Adrenal gland (tissue), 12 donors: ENCODE measurements around the gene SFT2D1. TPM values are rescaled to one million over a fixed set of nuclear protein-coding genes. Genes with fewer than 3 reads are reported as not detected.

Experiments
- DNase-seq, 7 donors: peaks; one replicate each; pipeline ENCODE4 v3.0.0-alpha.2; 2019 to 2020
- H3K27ac ChIP-seq, 5 donors: fragments of 200-600 bp; sonication (generic) in 4 of 5; 1 replicate in 3 of 5; 2 replicates in 2 of 5; pipeline versions ENCODE4 v1.5.1 to v1.8.0; 2016 to 2020; ENCODE audit warnings: mild to moderate bottlenecking in 1 of 5
- H3K27me3 ChIP-seq: fragments of 200-600 bp; 2 replicates; pipeline ENCODE4 v1.8.0; 2021
- H3K36me3 ChIP-seq, 2 donors: fragments of 200-600 bp; replicated peaks in 1 of 2; 1 replicate in 1 of 2; 2 replicates in 1 of 2; pipeline versions ENCODE4 v1.5.1 to v1.8.0; 2018 to 2022
- H3K4me1 ChIP-seq, 2 donors: fragments of 200-600 bp; replicated peaks in 1 of 2; 1 replicate in 1 of 2; 2 replicates in 1 of 2; pipeline versions ENCODE4 v1.5.1 to v1.8.0; 2018 to 2021
- H3K4me3 ChIP-seq, 4 donors: fragments of 200-600 bp; sonication (generic) in 3 of 4; one replicate each; pipeline ENCODE4 v1.5.1; 2016 to 2018
- H3K9me3 ChIP-seq, 3 donors: fragments of 200-600 bp; sonication (generic) in 1 of 3; replicated peaks in 1 of 3; 1 replicate in 2 of 3; 2 replicates in 1 of 3; pipeline versions ENCODE4 v1.5.1 to v1.8.0; 2016 to 2021
- CTCF ChIP-seq, 6 experiments: fragments of 450-650 bp in 4 of 6; fragments of 200-600 bp in 2 of 6; sonication (generic) in 1 of 6; IDR thresholded peaks; 1 replicate in 5 of 6; 2 replicates in 1 of 6; pipeline versions ENCODE4 v1.5.1 to v1.8.0; 2016 to 2021; ENCODE audit warnings: antibody characterized with exemption in 6 of 6, mild to moderate bottlenecking in 2 of 6, moderate library complexity in 1 of 6
- POLR2A ChIP-seq, 2 donors: fragments of 450-650 bp; IDR thresholded peaks; one replicate each; pipeline ENCODE4 v1.6.1; 2017; ENCODE audit warnings: antibody characterized with exemption in 2 of 2, mild to moderate bottlenecking in 2 of 2, moderate library complexity in 1 of 2
- WGBS, 4 donors: extraction: QIAGEN DNeasy Blood & Tissue Kit in 2 of 4; methylation state at CpG; one replicate each; pipeline versions ENCODE4 v1.1.5 to v1.1.7; 2013 to 2017; 5-methylcytosine and 5-hydroxymethylcytosine counted together
- intact Hi-C, 2 donors: fragments of 100-400 bp; cut with DNase I; formaldehyde crosslinking; loops; one replicate each; pipeline versions ENCODE4 v1.14.1 to v1.15.0; 2022 to 2023
- polyA plus RNA-seq, 3 donors: library from polyadenylated mRNA; stranded (reverse); fragments of 200-250 nt in 2 of 3; fragments of 350-450 nt in 1 of 3; fragmentation: Illumina TruSeq in 1 of 3; extraction: RNeasy Lipid Tissue Mini Kit (QIAGEN cat#74804) in 1 of 3; gene quantifications; one replicate each; pipeline ENCODE4 v1.2.3, GENCODE V29; 2013 to 2014
- total RNA-seq, 9 donors: library from RNA; depleted of rRNA in 4 of 9; stranded (reverse); fragments of >200 nt in 4 of 9; fragments of 120-200 nt in 1 of 9; fragmentation: NEBNext Ultra II Directional in 1 of 9; extraction: Animal tissue kit (Norgen Biotek cat#: 25700) in 1 of 9; gene quantifications; one replicate each; pipeline versions ENCODE4 v1.1.0 to v1.2.4, GENCODE V29; 2013 to 2023
- donor health status: healthy with polysubstance abuse.
- donor health status: Bipolar disorder and iron deficiency.
- donor health status: DM: yes; HTN: yes; CAD: no.
- donor health status: DM: no; HTN: no; CAD: no.
- donor health status: DM: no; HTN: no; CAD: no.
- donor health status: DM: yes; HTN: yes; CAD: no.

The SFT2D1 gene
- total and polyA plus RNA-seq, 12 donors: 32.6 to 68.0 (median 46.2) TPM

- H3K4me1 ChIP-seq: no peaks in the 10 kb centered on the region
- no peaks in the 10 kb centered on the region for H3K9me3 ChIP-seq
- WGBS, 4 donors: 47 to 76% (median 59%) methylated on average over 5 to 13 of the region's 13 CpGs
- no peak overlapping the region for H3K4me3 ChIP-seq
- no peaks in the 10 kb centered on the region for H3K27me3 ChIP-seq
- H3K27ac ChIP-seq: no peak overlapping the region
- DNase-seq: no peak
- H3K36me3 ChIP-seq: no peaks in the 10 kb centered on the region
- intact Hi-C loops: loop anchor here (2.0 to 5.0 kb wide), 3 partner anchors 107 to 127 kb away; partner anchors contain the start of gene MPC1 (in 1 of the 2)
- TF ChIP-seq CTCF (IDR thresholded peaks at IDR 0.05): no peak
- no peak for TF ChIP-seq POLR2A (IDR thresholded peaks at IDR 0.05)
These were observed 67.5 kb downstream of the SFT2D1 start for GRCh38 chr6:166274739-166275370.

DNA sequence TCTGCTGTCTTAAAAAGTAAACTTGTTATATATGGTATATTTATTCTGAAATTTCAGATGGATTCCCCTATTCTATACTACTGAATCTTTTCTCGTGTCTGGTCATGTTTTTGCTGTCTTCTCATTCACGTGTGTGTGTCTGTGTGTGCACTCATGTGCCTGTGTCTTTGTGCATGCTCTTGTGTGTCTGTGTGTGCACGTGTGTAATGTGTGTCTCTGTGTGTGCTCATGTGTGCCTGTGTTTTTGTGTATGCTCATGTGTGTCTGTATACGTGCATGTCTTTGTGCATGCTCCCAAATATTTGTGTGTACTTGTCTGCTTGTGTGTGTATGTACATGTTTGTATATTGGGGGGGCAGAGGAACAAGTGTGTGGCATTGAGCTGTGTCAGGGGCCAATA lies 68.2 kb downstream of the SFT2D1 start:
- no peak overlapping the region for H3K27ac ChIP-seq
- no peaks in the 10 kb centered on the region for H3K27me3 ChIP-seq
- no peaks in the 10 kb centered on the region for H3K4me1 ChIP-seq
- H3K4me3 ChIP-seq: no peak overlapping the region
- no peak for DNase-seq
- WGBS, 4 donors: 72 to 80% (median 73%) methylated on average over 4 of the region's 4 CpGs
- H3K9me3 ChIP-seq: no peaks in the 10 kb centered on the region
- H3K36me3 ChIP-seq: no peaks in the 10 kb centered on the region
- TF ChIP-seq POLR2A (IDR thresholded peaks at IDR 0.05) (no peak), CTCF (IDR thresholded peaks at IDR 0.05) (no peak)
- intact Hi-C loops: loop anchor here in 1 of 2 donors (2.0 kb wide), 1 partner anchor 125 kb away; no protein-coding TSS in a partner anchor

GRCh38 chr6:166271376-166271765 lies 71.0 kb downstream of the SFT2D1 start:
- Histone ChIP-seq H3K4me3 (no peak overlapping the region), H3K27ac (no peak overlapping the region), H3K9me3 (no peaks in the 10 kb centered on the region), H3K27me3 (no peaks in the 10 kb centered on the region), H3K36me3 (no peaks in the 10 kb centered on the region), H3K4me1 (no peaks in the 10 kb centered on the region)
- intact Hi-C loops: no loop called here
- TF ChIP-seq CTCF (IDR thresholded peaks at IDR 0.05): no peak
- TF ChIP-seq POLR2A (IDR thresholded peaks at IDR 0.05): no peak
- DNase-seq: no peak
- WGBS, 4 donors: 80 to 89% (median 82%) methylated on average over 2 to 9 of the region's 9 CpGs

- intact Hi-C loops: no loop called here
- DNase-seq: no peak
- no peaks in the 10 kb centered on the region for H3K4me1 ChIP-seq
- no peak overlapping the region for H3K4me3 ChIP-seq
- H3K9me3 ChIP-seq: no peaks in the 10 kb centered on the region
- H3K36me3 ChIP-seq: no peaks in the 10 kb centered on the region
- H3K27me3 ChIP-seq: no peaks in the 10 kb centered on the region
- TF ChIP-seq POLR2A (IDR thresholded peaks at IDR 0.05) (no peak), CTCF (IDR thresholded peaks at IDR 0.05) (no peak)
- 71 to 84% (median 78%) methylated on average over 3 to 10 of the region's 10 CpGs for WGBS, 4 donors
- H3K27ac ChIP-seq: no peak overlapping the region
These were observed 71.5 kb downstream of the SFT2D1 start for GRCh38 chr6:166270706-166271375.

Other genes with a start within 250 kb of the SFT2D1 start
- not detected for gene TBXT, start 174.7 kb downstream of the SFT2D1 start, total RNA-seq
- gene TBXT, start 174.7 kb downstream of the SFT2D1 start, polyA plus RNA-seq: not detected
- under 1 TPM in 2 of 9 donors, not detected in 7; 0.07 to 0.60 TPM for gene PRR18, start 34.2 kb downstream of the SFT2D1 start, total RNA-seq
- under 1 TPM in 1 of 3 donors, not detected in 2; 0.07 TPM for gene PRR18, start 34.2 kb downstream of the SFT2D1 start, polyA plus RNA-seq
- 10 to 100 TPM; 22.8 to 70.3 (median 42.9) TPM for gene MPC1, start 40.4 kb upstream of the SFT2D1 start, total RNA-seq
- gene MPC1, start 40.4 kb upstream of the SFT2D1 start, polyA plus RNA-seq: 10 to 100 TPM; 32.3 to 76.9 (median 55.6) TPM
- 1 to 10 TPM in 5 of 9 donors, under 1 TPM in 4; 0.14 to 4.2 (median 1.1) TPM for gene RAMACL, start 244.1 kb upstream of the SFT2D1 start, total RNA-seq
- gene RAMACL, start 244.1 kb upstream of the SFT2D1 start, polyA plus RNA-seq: under 1 TPM; 0.20 to 0.24 (median 0.22) TPM